HFFc6 (cell line): ENCODE measurements around the gene RGMA. TPM values are rescaled to one million over a fixed set of nuclear protein-coding genes. Genes with fewer than 3 reads are reported as not detected.

Experiments used
- DNase-seq: peaks from one replicate; pipeline ENCODE4 v3.0.0-alpha.2; 2018
- H3K27ac Mint-ChIP-seq: 2 replicates; pipeline ENCODE4 v1.8.0; 2020; ENCODE audit warnings: mild to moderate bottlenecking, mixed read lengths
- H3K27me3 Mint-ChIP-seq: 2 replicates; pipeline ENCODE4 v1.8.0; 2021; ENCODE audit warnings: mild to moderate bottlenecking, moderate library complexity, mixed read lengths; ENCODE audit not compliant: insufficient read depth
- H3K36me3 Mint-ChIP-seq: 2 replicates; pipeline ENCODE4 v1.8.0; 2021; ENCODE audit warnings: low read depth, mixed read lengths
- H3K4me1 Mint-ChIP-seq: 2 replicates; pipeline ENCODE4 v1.8.0; 2020; ENCODE audit warnings: low read depth, mixed read lengths
- H3K4me3 Mint-ChIP-seq: 2 replicates; pipeline ENCODE4 v1.8.0; 2020; ENCODE audit warnings: mild to moderate bottlenecking, moderate library complexity, mixed read lengths
- H3K9me3 Mint-ChIP-seq: 2 replicates; pipeline ENCODE4 v1.8.0; 2020; ENCODE audit warnings: mild to moderate bottlenecking, mixed read lengths
- CTCF ChIP-seq: fragments of 200-600 bp; sonication (generic); IDR thresholded peaks from 2 replicates; pipeline ENCODE4 v1.5.0; 2021; ENCODE audit warnings: antibody characterized with exemption, mild to moderate bottlenecking
- total RNA-seq, 6 experiments: library from RNA; stranded (reverse); fragmentation: NEBNext Ultra II Directional; extraction: Animal tissue kit (Norgen Biotek cat#: 25700); gene quantifications; 2 replicates in 1 of 6; 3 replicates in 5 of 6; pipeline ENCODE4 v1.2.3, GENCODE V29; 2021

RGMA gene
- total RNA-seq, 6 experiments from 2014 or later, result 0.07 to 0.32 (median 0.19) TPM; not detected in 1

- Mint-ChIP-seq H3K27ac (no peak overlapping the region), H3K27me3 (peaks cover 16% of the 10 kb centered on the region), H3K36me3 (no peaks in the 10 kb centered on the region), H3K4me3 (no peak overlapping the region), H3K9me3 (no peaks in the 10 kb centered on the region), H3K4me1 (no peaks in the 10 kb centered on the region)
- DNase-seq, result no peak
- TF ChIP-seq CTCF, result no peak
Measured at GRCh38 chr15:93093765-93094164, 4.8 kb upstream of the RGMA start.

- Mint-ChIP-seq H3K36me3 (no peaks in the 10 kb centered on the region), H3K9me3 (no peaks in the 10 kb centered on the region), H3K27ac (no peak overlapping the region), H3K4me3 (no peak overlapping the region), H3K4me1 (peaks cover 6% of the 10 kb centered on the region), H3K27me3 (peaks cover 27% of the 10 kb centered on the region)
- no peak for TF ChIP-seq CTCF
- no peak for DNase-seq
Measured at GRCh38 chr15:93091465-93091864, 2.5 kb upstream of the RGMA start.

DNA sequence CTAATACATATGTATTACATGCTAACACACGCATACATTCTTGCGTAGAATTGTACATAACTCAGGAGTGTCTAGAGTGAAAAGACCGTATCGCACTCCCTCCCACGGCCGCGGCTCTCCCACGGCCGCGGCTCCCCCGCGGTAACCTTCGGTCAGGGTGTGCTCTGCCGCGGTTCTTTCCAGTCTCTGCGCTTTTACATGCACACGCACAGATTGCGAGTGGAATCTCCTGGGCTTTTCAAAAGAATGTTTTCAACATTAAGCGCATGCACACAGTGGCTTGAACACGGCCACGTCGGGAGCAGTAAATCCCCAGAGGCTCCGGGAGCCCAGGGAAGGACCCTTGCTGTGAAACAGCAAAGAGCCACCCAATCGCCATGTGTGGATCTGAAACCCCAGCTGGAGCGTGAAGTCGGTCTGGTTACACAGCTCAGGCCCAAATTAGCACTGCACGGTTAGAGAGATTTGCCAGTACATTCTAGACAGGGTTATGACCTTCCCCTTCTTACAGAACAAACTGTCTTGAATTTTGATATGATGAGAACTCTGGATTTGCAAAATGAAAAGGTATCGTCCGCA is 805 bp upstream of the RGMA start:
- Mint-ChIP-seq H3K36me3 (no peaks in the 10 kb centered on the region), H3K4me3 (no peak overlapping the region), H3K27me3 (peaks cover 29% of the 10 kb centered on the region), H3K27ac (no peak overlapping the region), H3K4me1 (peaks cover 6% of the 10 kb centered on the region), H3K9me3 (no peaks in the 10 kb centered on the region)
- no peak for DNase-seq
- no peak for TF ChIP-seq CTCF

DNA sequence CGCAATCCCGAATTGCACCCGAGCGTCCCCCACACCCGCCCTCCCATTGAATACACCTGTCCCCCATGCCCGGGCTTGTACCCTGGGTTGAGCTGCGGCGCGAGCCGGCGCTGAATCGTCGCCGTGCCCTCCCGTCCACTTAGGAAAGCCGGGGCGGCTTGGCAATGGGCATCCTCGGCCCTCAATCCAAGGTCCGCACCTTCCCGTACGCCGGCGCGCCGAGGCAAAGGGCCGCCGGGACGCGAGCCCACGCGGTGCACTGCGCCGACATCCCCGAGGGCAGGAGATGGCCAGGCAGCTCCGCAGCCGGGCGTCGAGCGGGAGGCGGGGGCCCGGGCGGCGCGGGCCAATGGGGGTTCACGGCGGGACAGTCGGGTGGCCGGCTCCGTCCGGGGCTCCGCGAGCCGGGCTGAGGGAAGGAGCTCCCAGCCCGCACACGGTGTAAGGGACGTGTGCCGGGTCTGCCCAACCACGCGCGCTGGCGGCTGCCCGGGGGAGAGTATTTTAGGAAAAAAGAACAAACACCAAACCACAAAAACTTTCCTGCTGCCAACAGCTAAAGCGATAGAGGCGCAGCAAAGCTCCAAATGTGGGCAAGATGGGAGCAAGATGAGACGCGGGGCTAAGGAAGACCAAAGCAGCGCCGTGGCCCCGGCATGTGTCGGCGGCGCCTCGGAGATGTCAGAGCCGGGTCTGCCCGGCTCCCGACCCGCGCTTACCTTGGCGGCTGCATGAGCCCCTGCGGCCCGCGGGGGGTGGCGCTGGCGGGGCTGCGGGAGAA is 621 bp downstream of the RGMA start:
- DNase-seq, result no peak
- Mint-ChIP-seq H3K9me3 (no peaks in the 10 kb centered on the region), H3K27ac (no peak overlapping the region), H3K4me1 (peaks cover 6% of the 10 kb centered on the region), H3K27me3 (peaks cover 36% of the 10 kb centered on the region), H3K36me3 (no peaks in the 10 kb centered on the region), H3K4me3 (peak overlapping the region; percentile 75)
- peak; percentile 71 for TF ChIP-seq CTCF

- peaks cover 41% of the 10 kb centered on the region for H3K27me3 Mint-ChIP-seq
- H3K4me3 Mint-ChIP-seq, result peak overlapping the region; percentile 68
- peaks cover 6% of the 10 kb centered on the region for H3K4me1 Mint-ChIP-seq
- H3K36me3 Mint-ChIP-seq, result no peaks in the 10 kb centered on the region
- peak; percentile 21 for DNase-seq
- H3K9me3 Mint-ChIP-seq, result no peaks in the 10 kb centered on the region
- peak; percentile 94 for TF ChIP-seq CTCF
- H3K27ac Mint-ChIP-seq, result no peak overlapping the region
Measured at GRCh38 chr15:93087825-93088199, 1.2 kb downstream of the RGMA start.
